Activated naive CD4-positive, alpha-beta T cell treated with anti-CD3 and anti-CD28 coated beads for 36 hours (primary cell): Measurements from ENCODE around the gene PEAK1. TPM values are rescaled to one million over a fixed set of nuclear protein-coding genes. Genes with fewer than 3 reads are reported as not detected.

ENCODE experiments used
- CTCF ChIA-PET: fragments of 350-600 bp; sonication (Branson Sonifier 250); formaldehyde crosslinking; loops from one replicate; lab custom pipeline; 2021; ENCODE audit warnings: antibody characterized with exemption; lab: Charles Lee
- DNase-seq: peaks from one replicate; pipeline ENCODE4 v3.0.0-alpha.2; 2020
- H3K27ac Mint-ChIP-seq: one replicate; pipeline ENCODE4 v1.8.0; 2021; ENCODE audit warnings: mild to moderate bottlenecking, mixed read lengths
- H3K27me3 Mint-ChIP-seq: one replicate; pipeline ENCODE4 v1.8.0; 2021; ENCODE audit warnings: low read depth, mixed read lengths
- H3K36me3 Mint-ChIP-seq: one replicate; pipeline ENCODE4 v1.8.0; 2021; ENCODE audit warnings: low read depth, mixed read lengths
- H3K4me1 Mint-ChIP-seq: one replicate; pipeline ENCODE4 v1.8.0; 2021; ENCODE audit warnings: low read depth, mixed read lengths
- H3K4me3 Mint-ChIP-seq: one replicate; pipeline ENCODE4 v1.8.0; 2021; ENCODE audit warnings: mild to moderate bottlenecking, moderate library complexity, mixed read lengths
- H3K9me3 Mint-ChIP-seq: one replicate; pipeline ENCODE4 v1.8.0; 2021; ENCODE audit warnings: mixed read lengths
- intact Hi-C: fragments of 100-400 bp; cut with micrococcal nuclease; formaldehyde crosslinking; loops from one replicate; pipeline ENCODE4 v1.15.1; 2023
- total RNA-seq, 2 experiments: library from RNA; stranded (reverse); gene quantifications; one replicate each; pipeline ENCODE4 v1.2.3, GENCODE V29; 2021

PEAK1 gene, protein sequence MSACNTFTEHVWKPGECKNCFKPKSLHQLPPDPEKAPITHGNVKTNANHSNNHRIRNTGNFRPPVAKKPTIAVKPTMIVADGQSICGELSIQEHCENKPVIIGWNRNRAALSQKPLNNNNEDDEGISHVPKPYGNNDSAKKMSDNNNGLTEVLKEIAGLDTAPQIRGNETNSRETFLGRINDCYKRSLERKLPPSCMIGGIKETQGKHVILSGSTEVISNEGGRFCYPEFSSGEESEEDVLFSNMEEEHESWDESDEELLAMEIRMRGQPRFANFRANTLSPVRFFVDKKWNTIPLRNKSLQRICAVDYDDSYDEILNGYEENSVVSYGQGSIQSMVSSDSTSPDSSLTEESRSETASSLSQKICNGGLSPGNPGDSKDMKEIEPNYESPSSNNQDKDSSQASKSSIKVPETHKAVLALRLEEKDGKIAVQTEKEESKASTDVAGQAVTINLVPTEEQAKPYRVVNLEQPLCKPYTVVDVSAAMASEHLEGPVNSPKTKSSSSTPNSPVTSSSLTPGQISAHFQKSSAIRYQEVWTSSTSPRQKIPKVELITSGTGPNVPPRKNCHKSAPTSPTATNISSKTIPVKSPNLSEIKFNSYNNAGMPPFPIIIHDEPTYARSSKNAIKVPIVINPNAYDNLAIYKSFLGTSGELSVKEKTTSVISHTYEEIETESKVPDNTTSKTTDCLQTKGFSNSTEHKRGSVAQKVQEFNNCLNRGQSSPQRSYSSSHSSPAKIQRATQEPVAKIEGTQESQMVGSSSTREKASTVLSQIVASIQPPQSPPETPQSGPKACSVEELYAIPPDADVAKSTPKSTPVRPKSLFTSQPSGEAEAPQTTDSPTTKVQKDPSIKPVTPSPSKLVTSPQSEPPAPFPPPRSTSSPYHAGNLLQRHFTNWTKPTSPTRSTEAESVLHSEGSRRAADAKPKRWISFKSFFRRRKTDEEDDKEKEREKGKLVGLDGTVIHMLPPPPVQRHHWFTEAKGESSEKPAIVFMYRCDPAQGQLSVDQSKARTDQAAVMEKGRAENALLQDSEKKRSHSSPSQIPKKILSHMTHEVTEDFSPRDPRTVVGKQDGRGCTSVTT (N-terminal part only)
- 10 to 100 TPM; 26.6 to 28.0 TPM for total RNA-seq

DNA sequence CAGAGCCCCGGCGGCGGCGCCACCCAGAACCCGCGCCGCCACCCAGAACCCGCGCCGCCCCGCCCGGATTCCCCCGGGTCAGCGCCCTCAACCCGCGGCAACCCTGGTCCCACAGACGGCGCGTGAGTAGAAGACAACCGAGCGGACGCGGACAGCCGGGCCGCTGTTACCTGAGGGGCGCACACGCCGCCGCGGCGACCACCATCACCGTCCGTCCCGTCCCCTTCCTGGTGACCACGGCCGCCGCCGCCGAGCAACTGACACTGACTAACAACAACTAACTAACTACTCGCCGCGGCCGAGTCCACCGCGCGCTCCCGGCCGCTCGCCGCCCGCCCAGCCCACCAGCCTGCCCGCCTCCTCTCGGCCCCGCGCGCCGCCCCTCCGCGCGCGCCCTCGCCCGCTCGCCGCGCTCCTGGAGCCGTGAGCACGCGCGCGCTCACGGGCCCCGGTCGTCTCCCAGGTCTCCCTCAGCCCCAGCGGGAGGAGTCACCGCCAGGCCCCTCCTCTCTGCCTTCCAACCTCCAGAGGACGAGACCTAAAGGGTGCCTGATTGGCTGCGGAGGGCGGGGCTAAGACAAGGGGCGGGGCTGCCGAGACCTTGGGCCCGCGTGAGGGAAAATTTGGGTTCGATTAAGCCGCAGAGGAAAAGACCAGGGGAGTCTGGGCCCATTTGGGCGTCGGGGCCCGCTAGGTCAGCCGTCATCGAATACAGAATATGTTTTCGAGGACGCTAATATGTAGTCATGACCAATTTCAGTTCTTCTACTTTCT lies at the start of gene PEAK1:
Gene PEAK1 (minus strand): TSS at position 269 of the 774 bp plus-strand sequence. CDS start 238,178 bp downstream, outside the sequence.
- Mint-ChIP-seq H3K27ac (peak within 1 kb of the TSS; percentile 98), H3K9me3 (no peaks in the 10 kb centered on the region), H3K4me1 (peaks cover 36% of the 10 kb centered on the region), H3K36me3 (peaks cover 4% of the 10 kb centered on the region), H3K27me3 (no peaks in the 10 kb centered on the region), H3K4me3 (peak within 1 kb of the TSS; percentile 95)
- intact Hi-C loops, result loop anchor here (1.0 to 10.0 kb wide), 8 partner anchors 11 to 515 kb away; partner anchors contain the start of genes PSTPIP1, SCAPER and TSPAN3
- peak; percentile 100 for DNase-seq
- CTCF ChIA-PET, result interaction anchor here (1.4 to 1.9 kb wide), 2 partner anchors 10 to 77 kb away, joined by 3 to 6 read pairs; no protein-coding TSS in a partner anchor

- no peak overlapping the region for H3K4me3 Mint-ChIP-seq
- H3K4me1 Mint-ChIP-seq, result peaks cover 2% of the 10 kb centered on the region
- no peak overlapping the region for H3K27ac Mint-ChIP-seq
- no peaks in the 10 kb centered on the region for H3K27me3 Mint-ChIP-seq
- peaks cover 22% of the 10 kb centered on the region for H3K36me3 Mint-ChIP-seq
- no peak for DNase-seq
- CTCF ChIA-PET, result no interaction called here
- no peaks in the 10 kb centered on the region for H3K9me3 Mint-ChIP-seq
- intact Hi-C loops, result no loop called here
These were observed 49.0 kb upstream of the PEAK1 start for GRCh38 chr15:77468896-77469295.

- Mint-ChIP-seq H3K4me3 (no peak overlapping the region), H3K36me3 (peaks cover 15% of the 10 kb centered on the region), H3K27me3 (no peaks in the 10 kb centered on the region), H3K9me3 (no peaks in the 10 kb centered on the region), H3K4me1 (no peaks in the 10 kb centered on the region), H3K27ac (no peak overlapping the region)
- no peak for DNase-seq
- intact Hi-C loops, result no loop called here
- CTCF ChIA-PET, result no interaction called here
These were observed 46.6 kb upstream of the PEAK1 start for GRCh38 chr15:77466521-77466920.

DNA sequence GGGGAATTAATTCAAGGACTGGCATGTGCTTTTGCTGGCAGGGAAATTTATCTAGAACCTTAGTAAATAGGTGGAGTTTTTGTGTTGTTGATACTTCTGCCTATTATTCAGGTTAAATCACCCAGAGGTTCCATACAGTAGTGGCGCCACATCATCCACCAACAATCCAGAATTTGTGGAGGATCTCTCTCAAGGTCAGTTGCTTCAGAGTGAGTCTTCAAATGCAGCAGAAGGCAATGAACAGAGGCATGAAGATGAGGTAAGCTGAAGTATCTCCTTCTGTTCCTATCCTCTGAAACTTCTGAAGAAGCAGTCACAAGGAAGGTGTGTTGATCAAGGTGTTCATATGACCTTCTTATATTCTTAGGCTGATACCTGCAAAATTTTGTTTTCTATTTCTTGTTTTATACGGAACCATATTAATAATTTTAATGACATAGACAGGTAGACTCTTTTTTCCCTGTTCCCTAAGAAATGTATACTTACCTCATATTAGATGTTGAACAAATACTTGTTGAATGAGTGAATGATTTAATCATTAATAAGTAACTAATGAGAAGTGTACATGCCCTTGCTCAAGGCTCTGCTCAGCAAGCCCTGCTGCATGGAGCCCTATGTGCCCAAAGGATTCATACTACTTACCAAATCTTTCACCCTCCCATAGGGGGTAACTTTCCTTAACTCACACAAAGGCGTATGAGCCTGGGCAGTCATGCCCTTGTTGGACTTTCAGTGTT lies 44.4 kb upstream of the PEAK1 start:
- Mint-ChIP-seq H3K27ac (no peak overlapping the region), H3K27me3 (no peaks in the 10 kb centered on the region), H3K4me1 (no peaks in the 10 kb centered on the region), H3K4me3 (no peak overlapping the region), H3K9me3 (no peaks in the 10 kb centered on the region), H3K36me3 (peaks cover 10% of the 10 kb centered on the region)
- no peak for DNase-seq
- CTCF ChIA-PET, result interaction anchor here (0.7 kb wide), 1 partner anchor 33 kb away, joined by 3 read pairs; no protein-coding TSS in a partner anchor
- intact Hi-C loops, result no loop called here

DNA sequence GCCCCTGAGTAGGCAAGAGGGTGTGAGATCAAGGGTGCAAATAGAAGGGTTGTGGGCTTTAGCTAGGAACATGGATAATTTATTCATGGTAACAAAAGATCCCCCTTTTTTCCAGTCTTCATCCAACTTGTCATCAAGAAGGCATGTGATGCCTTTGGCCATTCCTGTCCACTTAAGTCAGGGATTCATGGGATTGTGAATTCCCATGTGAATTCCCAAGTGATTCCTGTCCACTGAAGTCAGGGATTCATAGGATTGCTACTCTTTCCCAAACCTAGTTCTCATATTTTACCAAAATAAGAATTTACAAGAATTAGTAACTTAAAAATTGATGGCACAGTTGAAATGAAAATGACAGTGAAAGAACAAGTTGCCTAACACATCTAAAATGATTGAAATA lies 41.6 kb upstream of the PEAK1 start:
- no peak overlapping the region for H3K4me3 Mint-ChIP-seq
- no peaks in the 10 kb centered on the region for H3K9me3 Mint-ChIP-seq
- no peak overlapping the region for H3K27ac Mint-ChIP-seq
- CTCF ChIA-PET, result no interaction called here
- H3K4me1 Mint-ChIP-seq, result peaks cover 13% of the 10 kb centered on the region
- peaks cover 7% of the 10 kb centered on the region for H3K36me3 Mint-ChIP-seq
- H3K27me3 Mint-ChIP-seq, result no peaks in the 10 kb centered on the region
- intact Hi-C loops, result no loop called here
- DNase-seq, result no peak

DNA sequence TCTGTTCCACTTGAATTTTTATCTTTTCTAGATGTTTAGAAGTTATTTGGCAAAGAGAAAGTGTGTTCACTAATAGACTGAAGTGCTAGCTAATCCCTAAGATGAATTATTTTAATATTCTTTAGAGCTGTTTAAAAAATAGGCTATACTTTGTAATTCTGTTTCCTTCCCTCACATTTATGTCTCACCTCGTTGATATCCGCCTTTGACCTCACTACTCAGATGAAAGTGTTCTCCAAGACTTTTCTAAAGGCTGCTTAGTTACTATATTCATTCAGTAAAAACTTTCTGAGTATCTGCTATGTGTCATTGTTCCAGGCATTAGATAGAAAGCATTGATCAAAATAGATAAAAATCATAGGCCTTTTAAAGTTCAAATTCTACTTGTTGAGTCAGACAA lies 39.1 kb upstream of the PEAK1 start:
- intact Hi-C loops, result no loop called here
- Mint-ChIP-seq H3K36me3 (peaks cover 7% of the 10 kb centered on the region), H3K4me1 (peaks cover 29% of the 10 kb centered on the region), H3K27me3 (no peaks in the 10 kb centered on the region), H3K4me3 (no peak overlapping the region), H3K27ac (no peak overlapping the region), H3K9me3 (no peaks in the 10 kb centered on the region)
- DNase-seq, result no peak
- CTCF ChIA-PET, result no interaction called here

GRCh38 chr15:77457905-77458265 lies 38.0 kb upstream of the PEAK1 start:
- no peaks in the 10 kb centered on the region for H3K9me3 Mint-ChIP-seq
- peaks cover 30% of the 10 kb centered on the region for H3K4me1 Mint-ChIP-seq
- no peak for DNase-seq
- intact Hi-C loops, result no loop called here
- H3K36me3 Mint-ChIP-seq, result peaks cover 7% of the 10 kb centered on the region
- CTCF ChIA-PET, result interaction anchor here (0.6 to 1.3 kb wide), 2 partner anchors 13 to 52 kb away, joined by 3 to 4 read pairs; no protein-coding TSS in a partner anchor
- no peak overlapping the region for H3K4me3 Mint-ChIP-seq
- H3K27me3 Mint-ChIP-seq, result no peaks in the 10 kb centered on the region
- no peak overlapping the region for H3K27ac Mint-ChIP-seq

DNA sequence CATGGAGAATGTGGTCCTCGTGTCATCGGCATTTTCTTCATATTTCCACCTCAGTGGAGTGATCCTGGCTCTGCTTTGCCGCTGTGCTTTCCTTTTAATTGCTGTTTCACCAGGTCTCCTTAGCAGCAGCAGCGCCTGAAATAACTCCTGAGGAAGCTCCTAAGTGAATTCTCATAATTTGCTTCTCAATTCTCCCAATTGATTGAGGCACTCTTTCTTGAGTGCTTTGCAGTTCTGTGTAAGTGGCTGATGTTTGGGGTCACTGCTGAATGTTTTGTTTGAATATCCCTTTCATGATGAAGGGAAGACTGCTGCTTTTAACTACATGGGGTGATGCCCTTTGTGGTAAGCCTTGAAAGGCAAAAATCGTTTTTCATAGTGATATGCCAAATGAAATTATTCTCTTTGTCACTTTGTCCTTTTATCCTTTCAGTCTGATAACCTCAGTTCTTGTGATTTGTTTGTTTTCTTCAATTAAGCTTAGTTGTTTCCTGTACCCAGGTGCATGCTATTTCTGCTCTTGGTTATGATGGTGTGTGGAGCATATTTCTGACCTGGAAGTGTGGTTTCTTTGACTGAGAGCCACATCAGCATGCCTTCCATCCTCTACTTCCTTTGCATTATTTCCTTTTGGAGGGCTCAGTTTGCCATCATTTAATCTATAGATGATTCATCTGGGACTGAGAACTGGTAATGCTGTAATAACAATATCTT lies 37.4 kb upstream of the PEAK1 start:
- CTCF ChIA-PET, result interaction anchor here (0.6 to 1.3 kb wide), 3 partner anchors 13 to 86 kb away, joined by 3 to 4 read pairs (median 4); no protein-coding TSS in a partner anchor
- intact Hi-C loops, result no loop called here
- H3K27me3 Mint-ChIP-seq, result no peaks in the 10 kb centered on the region

GRCh38 chr15:77456746-77457145 lies 36.8 kb upstream of the PEAK1 start:
- Mint-ChIP-seq H3K27me3 (no peaks in the 10 kb centered on the region), H3K4me3 (no peak overlapping the region), H3K9me3 (no peaks in the 10 kb centered on the region), H3K4me1 (peaks cover 30% of the 10 kb centered on the region), H3K36me3 (peaks cover 7% of the 10 kb centered on the region), H3K27ac (no peak overlapping the region)
- CTCF ChIA-PET, result interaction anchor here (1.2 kb wide), 1 partner anchor 87 kb away, joined by 4 read pairs; no protein-coding TSS in a partner anchor
- DNase-seq, result no peak
- intact Hi-C loops, result no loop called here

More for the DNA sequence above, 37.4 kb upstream of the PEAK1 start:
- no peak overlapping the region for H3K4me3 Mint-ChIP-seq
- H3K36me3 Mint-ChIP-seq, result peaks cover 7% of the 10 kb centered on the region
- peaks cover 30% of the 10 kb centered on the region for H3K4me1 Mint-ChIP-seq
- H3K9me3 Mint-ChIP-seq, result no peaks in the 10 kb centered on the region
- H3K27ac Mint-ChIP-seq, result no peak overlapping the region
- no peak for DNase-seq

DNA sequence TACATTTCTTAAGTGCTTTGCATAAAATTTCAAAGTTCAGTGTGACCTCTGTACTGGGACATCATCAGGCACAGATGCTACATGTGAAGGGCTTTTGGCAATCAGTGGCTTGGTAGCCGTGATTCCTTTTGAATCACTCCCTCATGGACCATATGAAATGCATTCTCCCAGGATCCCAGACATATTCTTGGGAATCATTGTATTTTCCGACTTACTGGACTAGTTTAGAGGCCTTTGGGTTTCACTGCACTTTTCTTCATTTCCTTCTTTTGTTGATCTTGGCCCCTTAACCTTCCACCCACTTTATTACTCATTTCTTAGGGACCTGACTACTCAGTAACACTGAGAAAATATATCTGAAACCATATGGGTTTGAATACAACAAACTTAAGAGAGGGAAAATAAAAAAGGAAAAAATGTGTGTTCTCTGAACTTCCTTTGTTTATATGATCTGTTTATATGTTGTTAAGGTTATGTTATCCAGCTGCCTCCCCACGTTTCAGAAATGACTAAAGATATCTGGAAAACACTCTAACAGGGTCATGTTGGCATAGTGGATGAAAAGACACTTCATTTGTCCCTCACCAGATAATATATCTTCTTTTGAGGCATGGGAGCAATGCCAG lies 35.9 kb upstream of the PEAK1 start:
- Mint-ChIP-seq H3K36me3 (peaks cover 8% of the 10 kb centered on the region), H3K27me3 (no peaks in the 10 kb centered on the region), H3K9me3 (no peaks in the 10 kb centered on the region), H3K27ac (no peak overlapping the region), H3K4me1 (peaks cover 30% of the 10 kb centered on the region), H3K4me3 (no peak overlapping the region)
- intact Hi-C loops, result no loop called here
- DNase-seq, result no peak
- CTCF ChIA-PET, result interaction anchor here (1.2 kb wide), 1 partner anchor 88 kb away, joined by 4 read pairs; no protein-coding TSS in a partner anchor
